ENCODE data around the gene MRTFA.
"Not testable (repeated sequence)": the region's sequence is repeated elsewhere in the genome, so short reads cannot be mapped to it uniquely, and the experiment has no call there.

The MRTFA gene

GRCh38 chr22:40519284-40519947, 117.1 kb downstream of the MRTFA start:
- no peak for DNase-seq

GRCh38 chr22:40518840-40519239, 117.7 kb downstream of the MRTFA start:
- no peak for DNase-seq

- DNase-seq = no peak
Observed at GRCh38 chr22:40517631-40518030, 118.9 kb downstream of the MRTFA start.

- DNase-seq = no peak
Observed at GRCh38 chr22:40516416-40516815, 120.1 kb downstream of the MRTFA start.

- no peak for DNase-seq
Observed at GRCh38 chr22:40512426-40513136, 123.9 kb downstream of the MRTFA start.

- no peak for DNase-seq
Observed at GRCh38 chr22:40511604-40512003, 124.9 kb downstream of the MRTFA start.

- DNase-seq = no peak
Observed at GRCh38 chr22:40510631-40511364, 125.7 kb downstream of the MRTFA start.

- DNase-seq = peak; percentile 82 to 95 (median 88)
Observed at GRCh38 chr22:40509401-40510134, 127.0 kb downstream of the MRTFA start.

GRCh38 chr22:40508046-40508445, 128.5 kb downstream of the MRTFA start:
- DNase-seq = not testable (repeated sequence)

- no peak for DNase-seq
Observed at GRCh38 chr22:40507491-40507890, 129.0 kb downstream of the MRTFA start.

- DNase-seq = no peak
Observed at GRCh38 chr22:40506762-40507161, 129.8 kb downstream of the MRTFA start.

- peak in 2 of 4 experiments; percentile 25 to 31 for DNase-seq
Observed at GRCh38 chr22:40504285-40505249, 132.0 kb downstream of the MRTFA start.

GRCh38 chr22:40502919-40503318, 133.6 kb downstream of the MRTFA start:
- DNase-seq = no peak

- DNase-seq = not testable (repeated sequence)
Observed at GRCh38 chr22:40500465-40500786, 136.1 kb downstream of the MRTFA start.

GRCh38 chr22:40499209-40499623, 137.3 kb downstream of the MRTFA start:
- DNase-seq = peak; percentile 52 to 83 (median 66)

GRCh38 chr22:40498420-40499208, 137.9 kb downstream of the MRTFA start:
- no peak for DNase-seq

GRCh38 chr22:40493441-40493840, 143.1 kb downstream of the MRTFA start:
- DNase-seq = no peak

GRCh38 chr22:40491990-40492631, 144.4 kb downstream of the MRTFA start:
- peak; percentile 78 to 97 (median 88) for DNase-seq

GRCh38 chr22:40487663-40488249, 148.8 kb downstream of the MRTFA start:
- peak in 3 of 4 experiments; percentile 25 to 68 (median 52) for DNase-seq

Data from suppressor macrophage (primary cell).